Esophagus muscularis mucosa (tissue), 4 donors: ENCODE data around the gene F2R. TPM values are rescaled to one million over a fixed set of nuclear protein-coding genes. Genes with fewer than 3 reads are reported as not detected.

Source experiments
- DNase-seq: peaks from one replicate; pipeline ENCODE4 v3.0.0-alpha.2; 2017; ENCODE audit errors: extremely low spot score
- H3K27ac ChIP-seq, 4 donors: fragments of 200-600 bp; sonication (generic); replicated peaks in 1 of 4; 1 replicate in 3 of 4; 2 replicates in 1 of 4; pipeline ENCODE4 v1.5.1; 2016 to 2019; ENCODE audit warnings: mild to moderate bottlenecking in 1 of 4
- H3K27me3 ChIP-seq, 4 donors: fragments of 200-600 bp; sonication (generic); one replicate each; pipeline versions ENCODE4 v1.5.1 to v1.6.0; 2016 to 2019
- H3K36me3 ChIP-seq, 4 donors: fragments of 200-600 bp; sonication (generic); one replicate each; pipeline ENCODE4 v1.5.1; 2016 to 2019
- H3K4me1 ChIP-seq, 4 donors: fragments of 200-600 bp; sonication (generic); one replicate each; pipeline ENCODE4 v1.5.1; 2016 to 2019
- H3K4me3 ChIP-seq, 4 donors: fragments of 200-600 bp; sonication (generic); 1 replicate in 2 of 4; 2 replicates in 2 of 4; pipeline ENCODE4 v1.5.1; 2016 to 2019; ENCODE audit warnings: mild to moderate bottlenecking in 4 of 4, moderate library complexity in 1 of 4
- H3K9me3 ChIP-seq, 4 donors: fragments of 200-600 bp; sonication (generic); 1 replicate in 3 of 4; 2 replicates in 1 of 4; pipeline ENCODE4 v1.5.1; 2016 to 2019
- EP300 ChIP-seq: sonication (generic); formaldehyde crosslinking; IDR thresholded peaks from one replicate; pipeline ENCODE4 v1.6.1; 2017; ENCODE audit warnings: antibody characterized with exemption
- POLR2A ChIP-seq: fragments of 450-650 bp; IDR thresholded peaks from one replicate; pipeline ENCODE4 v1.6.1; 2017; ENCODE audit warnings: antibody characterized with exemption, moderate library complexity, mild to moderate bottlenecking, low read depth
- POLR2AphosphoS5 ChIP-seq, 2 donors: sonication (generic); formaldehyde crosslinking; IDR thresholded peaks; one replicate each; pipeline ENCODE4 v1.6.1; 2017; ENCODE audit warnings: antibody characterized with exemption in 2 of 2
- WGBS: methylation state at CpG from one replicate; pipeline ENCODE4 v1.1.5; 2018; 5-methylcytosine and 5-hydroxymethylcytosine counted together
- intact Hi-C: fragments of 100-400 bp; cut with DNase I; formaldehyde crosslinking; loops from one replicate; pipeline ENCODE4 v1.15.1; 2023
- total RNA-seq, 4 donors: library from RNA; depleted of rRNA; stranded (reverse); fragments of >200 nt; gene quantifications; one replicate each; pipeline versions ENCODE4 v1.1.0 to v1.2.1, GENCODE V29; 2016
- TF ChIP-seq, protein P1 (sequence below), 3 experiments: fragments of 200-600 bp in 2 of 3; fragments of 450-650 bp in 1 of 3; sonication (generic) in 2 of 3; IDR thresholded peaks; one replicate each; pipeline ENCODE4 v1.5.1; 2017 to 2019; ENCODE audit warnings: antibody characterized with exemption in 3 of 3, mild to moderate bottlenecking in 2 of 3, moderate library complexity in 1 of 3

The F2R gene
- total RNA-seq, 4 donors from 2014 or later, result 12.1 to 14.1 (median 13.9) TPM

DNA sequence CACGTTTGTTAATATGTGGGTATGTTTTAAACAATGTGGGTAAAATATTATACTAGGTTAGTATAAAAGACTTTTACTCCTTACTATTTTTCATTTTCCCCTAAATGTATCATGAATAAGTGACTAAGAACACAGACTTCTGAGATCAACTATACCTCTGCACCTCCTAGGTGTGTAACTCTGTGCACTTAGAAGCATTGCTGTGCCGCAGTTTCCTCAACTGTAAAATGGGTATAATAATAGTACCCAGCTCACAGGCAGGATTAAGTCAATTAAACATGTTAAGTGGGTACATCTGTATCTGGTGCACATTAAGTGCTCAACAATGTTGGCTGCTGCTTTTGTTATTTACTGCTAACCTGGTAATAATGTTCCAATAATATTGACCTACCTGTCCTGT is 21.6 kb upstream of the F2R start:
- Histone ChIP-seq H3K27me3 (no peaks in the 10 kb centered on the region), H3K27ac (no peak overlapping the region), H3K9me3 (no peaks in the 10 kb centered on the region), H3K4me3 (no peak overlapping the region), H3K4me1 (peaks cover 0 to 13% (median 5%) of the 10 kb centered on the region in 4 donors), H3K36me3 (no peaks in the 10 kb centered on the region)
- TF ChIP-seq POLR2AphosphoS5 (IDR thresholded peaks at IDR 0.05), result no peak
- no peak for TF ChIP-seq EP300
- TF ChIP-seq, protein P1, sequence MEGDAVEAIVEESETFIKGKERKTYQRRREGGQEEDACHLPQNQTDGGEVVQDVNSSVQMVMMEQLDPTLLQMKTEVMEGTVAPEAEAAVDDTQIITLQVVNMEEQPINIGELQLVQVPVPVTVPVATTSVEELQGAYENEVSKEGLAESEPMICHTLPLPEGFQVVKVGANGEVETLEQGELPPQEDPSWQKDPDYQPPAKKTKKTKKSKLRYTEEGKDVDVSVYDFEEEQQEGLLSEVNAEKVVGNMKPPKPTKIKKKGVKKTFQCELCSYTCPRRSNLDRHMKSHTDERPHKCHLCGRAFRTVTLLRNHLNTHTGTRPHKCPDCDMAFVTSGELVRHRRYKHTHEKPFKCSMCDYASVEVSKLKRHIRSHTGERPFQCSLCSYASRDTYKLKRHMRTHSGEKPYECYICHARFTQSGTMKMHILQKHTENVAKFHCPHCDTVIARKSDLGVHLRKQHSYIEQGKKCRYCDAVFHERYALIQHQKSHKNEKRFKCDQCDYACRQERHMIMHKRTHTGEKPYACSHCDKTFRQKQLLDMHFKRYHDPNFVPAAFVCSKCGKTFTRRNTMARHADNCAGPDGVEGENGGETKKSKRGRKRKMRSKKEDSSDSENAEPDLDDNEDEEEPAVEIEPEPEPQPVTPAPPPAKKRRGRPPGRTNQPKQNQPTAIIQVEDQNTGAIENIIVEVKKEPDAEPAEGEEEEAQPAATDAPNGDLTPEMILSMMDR (IDR thresholded peaks at IDR 0.05), result no peak
- no peak for TF ChIP-seq POLR2A
- 47% methylated on average over 2 of the region's 2 CpGs for WGBS
- intact Hi-C loops, result no loop called here
- no peak for DNase-seq

DNA sequence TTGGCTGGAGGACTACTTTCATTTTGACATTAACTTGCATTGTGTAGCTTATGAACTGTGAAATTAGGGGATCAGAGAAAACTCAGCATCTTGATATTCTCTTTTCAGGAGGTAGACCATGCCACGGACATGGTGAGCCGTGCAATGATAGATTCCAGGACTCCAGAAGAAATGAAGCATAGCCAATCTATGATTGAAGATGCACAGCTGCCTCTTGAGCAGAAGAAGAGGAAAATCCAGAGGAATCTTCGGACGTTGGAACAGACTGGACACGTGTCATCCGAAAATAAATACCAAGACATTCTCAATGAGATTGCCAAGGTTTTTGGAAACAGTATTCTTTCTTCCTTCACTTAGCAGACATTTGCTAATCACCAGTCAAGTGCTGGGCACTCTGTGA is 20.6 kb upstream of the F2R start:
- no peak overlapping the region for H3K27ac ChIP-seq
- no peak overlapping the region for H3K4me3 ChIP-seq
- no peaks in the 10 kb centered on the region for H3K9me3 ChIP-seq
- DNase-seq, result no peak
- no peaks in the 10 kb centered on the region for H3K36me3 ChIP-seq
- intact Hi-C loops, result no loop called here
- no peaks in the 10 kb centered on the region for H3K27me3 ChIP-seq
- no peak for TF ChIP-seq EP300
- TF ChIP-seq, protein P1 (IDR thresholded peaks at IDR 0.05), result no peak
- no peak for TF ChIP-seq POLR2A
- TF ChIP-seq POLR2AphosphoS5 (IDR thresholded peaks at IDR 0.05), result no peak
- H3K4me1 ChIP-seq, result peaks cover 0 to 12% (median 5%) of the 10 kb centered on the region in 4 donors
- 72% methylated on average over 6 of the region's 6 CpGs for WGBS

DNA sequence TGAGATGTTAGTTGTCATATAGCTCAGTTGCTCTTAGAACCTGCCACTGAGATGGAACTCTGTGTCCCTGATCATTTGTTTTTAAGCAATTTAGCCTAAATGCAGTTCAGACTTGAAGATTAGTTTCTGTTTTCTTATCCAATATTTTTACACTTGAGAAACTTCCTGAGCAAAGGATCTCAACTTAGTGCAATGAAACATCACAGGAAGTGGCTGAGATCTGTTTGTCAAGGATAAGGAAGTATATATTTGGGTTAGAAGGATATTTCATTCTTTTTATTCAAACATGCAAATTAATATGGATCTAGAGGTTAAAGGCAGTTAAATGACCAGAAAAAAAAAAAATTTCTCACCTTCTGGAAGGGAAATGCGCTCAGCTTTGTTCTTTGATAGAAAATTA is 19.7 kb upstream of the F2R start:
- no peak for TF ChIP-seq EP300
- TF ChIP-seq POLR2A, result no peak
- TF ChIP-seq, protein P1 (IDR thresholded peaks at IDR 0.05), result no peak
- TF ChIP-seq POLR2AphosphoS5 (IDR thresholded peaks at IDR 0.05), result no peak
- Histone ChIP-seq H3K4me1 (peaks cover 0 to 5% (median 2%) of the 10 kb centered on the region in 4 donors), H3K27ac (no peak overlapping the region), H3K27me3 (no peaks in the 10 kb centered on the region), H3K4me3 (no peak overlapping the region), H3K9me3 (no peaks in the 10 kb centered on the region), H3K36me3 (peaks cover 0 to 6% (median 0%) of the 10 kb centered on the region in 4 donors)
- intact Hi-C loops, result no loop called here
- WGBS, result 80% methylated on average over 1 of the region's 1 CpG
- no peak for DNase-seq

DNA sequence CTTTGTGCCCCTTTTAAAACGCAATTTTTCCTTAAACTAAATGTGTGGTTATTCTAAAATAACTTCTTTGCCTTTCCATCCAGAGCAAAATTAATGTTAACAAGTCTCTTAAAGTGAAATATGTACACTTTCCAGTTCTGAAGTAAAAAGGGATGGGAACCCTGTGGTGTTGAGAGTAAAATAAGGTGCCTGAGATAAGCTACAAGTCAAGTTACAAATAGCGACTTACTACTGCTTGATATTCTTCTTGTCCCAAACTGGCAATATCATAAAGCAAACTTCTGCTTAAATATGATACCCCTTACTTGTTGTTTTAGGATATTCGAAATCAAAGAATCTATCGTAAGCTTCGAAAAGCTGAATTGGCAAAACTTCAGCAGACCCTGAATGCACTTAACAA is 18.3 kb upstream of the F2R start:
- peaks cover 0 to 10% (median 0%) of the 10 kb centered on the region in 4 donors for H3K36me3 ChIP-seq

DNA sequence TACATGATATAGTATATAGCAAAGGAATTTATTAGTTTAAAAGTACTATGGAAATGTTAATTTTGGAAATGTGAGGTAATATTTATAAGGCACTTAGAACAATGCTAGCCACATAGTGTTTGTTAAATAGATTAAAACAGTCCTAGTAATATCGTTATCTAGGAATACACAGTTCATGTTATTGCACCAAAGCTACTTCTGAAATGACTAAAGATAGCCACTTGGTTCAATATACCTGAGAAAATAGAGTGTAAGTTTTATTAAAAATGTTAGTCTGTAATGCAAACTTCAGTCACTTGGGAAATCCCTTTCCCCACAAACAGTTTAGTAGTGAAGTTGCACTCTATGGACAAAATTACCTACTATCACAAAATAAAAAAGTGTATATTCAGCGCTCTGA is 15.4 kb upstream of the F2R start:
- no peak overlapping the region for H3K27ac ChIP-seq
- DNase-seq, result no peak
- TF ChIP-seq POLR2A, result no peak
- TF ChIP-seq, protein P1 (IDR thresholded peaks at IDR 0.05), result no peak
- no peak for TF ChIP-seq POLR2AphosphoS5 (IDR thresholded peaks at IDR 0.05)
- no peak for TF ChIP-seq EP300
- H3K27me3 ChIP-seq, result no peaks in the 10 kb centered on the region
- H3K4me1 ChIP-seq, result no peaks in the 10 kb centered on the region
- H3K4me3 ChIP-seq, result no peak overlapping the region
- WGBS, result 90% methylated on average over 2 of the region's 2 CpGs
- peaks cover 0 to 10% (median 0%) of the 10 kb centered on the region in 4 donors for H3K36me3 ChIP-seq
- no peaks in the 10 kb centered on the region for H3K9me3 ChIP-seq
- intact Hi-C loops, result no loop called here

More for the DNA sequence above, 18.3 kb upstream of the F2R start:
- intact Hi-C loops, result no loop called here
- Histone ChIP-seq H3K27ac (no peak overlapping the region), H3K4me3 (no peak overlapping the region), H3K27me3 (no peaks in the 10 kb centered on the region), H3K4me1 (no peaks in the 10 kb centered on the region), H3K9me3 (no peaks in the 10 kb centered on the region)
- DNase-seq, result no peak
- 99% methylated on average over 5 of the region's 5 CpGs for WGBS
- TF ChIP-seq EP300 (no peak), POLR2A (no peak), POLR2AphosphoS5 (IDR thresholded peaks at IDR 0.05) (no peak)
- TF ChIP-seq, protein P1 (IDR thresholded peaks at IDR 0.05), result no peak
